ENCODE results near the gene KLHL5.

KLHL5 gene

GRCh38 chr4:39166669-39167068, 104.6 kb downstream of the KLHL5 start:
- no peak overlapping the region for H3K9ac ChIP-seq (ENCODE audit: low read depth, low read length, poor library complexity, severe bottlenecking)
- H3F3A ChIP-seq (ENCODE audit: low read depth): no peaks in the 10 kb centered on the region
- H4K20me1 ChIP-seq (ENCODE audit: insufficient read depth, low read length, poor library complexity, severe bottlenecking): no peaks in the 10 kb centered on the region
- no peak overlapping the region for H3K4me3 ChIP-seq (ENCODE audit: low read length, poor library complexity, severe bottlenecking)
- H3K4me2 ChIP-seq (ENCODE audit: low read depth, low read length, poor library complexity, severe bottlenecking): no peak overlapping the region
- H3K27me3 ChIP-seq (ENCODE audit: insufficient read depth, low read length, poor library complexity, severe bottlenecking): no peaks in the 10 kb centered on the region
- H2AFZ ChIP-seq (ENCODE audit: low read length): no peak overlapping the region
- no peaks in the 10 kb centered on the region for H3K9me2 ChIP-seq (replicated peaks; ENCODE audit: low read depth, low read length)
- no peaks in the 10 kb centered on the region for H3K9me3 ChIP-seq (ENCODE audit: insufficient read depth, low read depth, low read length)
- TF ChIP-seq CTCF (conservative IDR thresholded peaks at IDR 0.05; ENCODE audit: low read length) (no peak), EZH2phosphoT487 (IDR thresholded peaks at IDR 0.05; ENCODE audit: borderline replicate concordance) (no peak)
- H3K4me1 ChIP-seq (ENCODE audit: insufficient read depth, low read length, poor library complexity, severe bottlenecking): peaks cover 11% of the 10 kb centered on the region
- H3K36me3 ChIP-seq (ENCODE audit: insufficient read depth, low read length): no peaks in the 10 kb centered on the region
- H3K79me2 ChIP-seq (ENCODE audit: insufficient read depth, low read length): no peaks in the 10 kb centered on the region

GRCh38 chr4:39169426-39169825, 107.4 kb downstream of the KLHL5 start:
- Histone ChIP-seq H3K4me1 (ENCODE audit: insufficient read depth, low read length, poor library complexity, severe bottlenecking) (peaks cover 11% of the 10 kb centered on the region), H3K9ac (ENCODE audit: low read depth, low read length, poor library complexity, severe bottlenecking) (no peak overlapping the region), H3F3A (ENCODE audit: low read depth) (no peaks in the 10 kb centered on the region), H3K27me3 (ENCODE audit: insufficient read depth, low read length, poor library complexity, severe bottlenecking) (no peaks in the 10 kb centered on the region), H4K20me1 (ENCODE audit: insufficient read depth, low read length, poor library complexity, severe bottlenecking) (no peaks in the 10 kb centered on the region), H3K36me3 (ENCODE audit: insufficient read depth, low read length) (no peaks in the 10 kb centered on the region), H3K4me2 (ENCODE audit: low read depth, low read length, poor library complexity, severe bottlenecking) (no peak overlapping the region), H3K9me2 (replicated peaks; ENCODE audit: low read depth, low read length) (no peaks in the 10 kb centered on the region), H3K9me3 (ENCODE audit: insufficient read depth, low read depth, low read length) (no peaks in the 10 kb centered on the region), H3K79me2 (ENCODE audit: insufficient read depth, low read length) (no peaks in the 10 kb centered on the region), H3K4me3 (ENCODE audit: low read length, poor library complexity, severe bottlenecking) (no peak overlapping the region), H2AFZ (ENCODE audit: low read length) (no peak overlapping the region)
- no peak for TF ChIP-seq CTCF (conservative IDR thresholded peaks at IDR 0.05; ENCODE audit: low read length)
- no peak for TF ChIP-seq EZH2phosphoT487 (IDR thresholded peaks at IDR 0.05; ENCODE audit: borderline replicate concordance)

GRCh38 chr4:39170301-39170700, 108.3 kb downstream of the KLHL5 start:
- Histone ChIP-seq H4K20me1 (ENCODE audit: insufficient read depth, low read length, poor library complexity, severe bottlenecking) (no peaks in the 10 kb centered on the region), H3K4me1 (ENCODE audit: insufficient read depth, low read length, poor library complexity, severe bottlenecking) (peaks cover 11% of the 10 kb centered on the region), H3K27me3 (ENCODE audit: insufficient read depth, low read length, poor library complexity, severe bottlenecking) (peaks cover 5% of the 10 kb centered on the region), H3F3A (ENCODE audit: low read depth) (no peaks in the 10 kb centered on the region), H3K4me2 (ENCODE audit: low read depth, low read length, poor library complexity, severe bottlenecking) (no peak overlapping the region), H3K79me2 (ENCODE audit: insufficient read depth, low read length) (no peaks in the 10 kb centered on the region), H2AFZ (ENCODE audit: low read length) (no peak overlapping the region), H3K4me3 (ENCODE audit: low read length, poor library complexity, severe bottlenecking) (no peak overlapping the region), H3K9me3 (ENCODE audit: insufficient read depth, low read depth, low read length) (no peaks in the 10 kb centered on the region), H3K9ac (ENCODE audit: low read depth, low read length, poor library complexity, severe bottlenecking) (no peak overlapping the region), H3K9me2 (replicated peaks; ENCODE audit: low read depth, low read length) (no peaks in the 10 kb centered on the region), H3K36me3 (ENCODE audit: insufficient read depth, low read length) (no peaks in the 10 kb centered on the region)
- no peak for TF ChIP-seq EZH2phosphoT487 (IDR thresholded peaks at IDR 0.05; ENCODE audit: borderline replicate concordance)
- TF ChIP-seq CTCF (conservative IDR thresholded peaks at IDR 0.05; ENCODE audit: low read length): no peak

All from Loucy (cell line).